Stomach (tissue), 4 donors: ENCODE data around the gene THEMIS.

Experiments
- CTCF ChIP-seq, 7 experiments: fragments of 450-650 bp in 4 of 7; fragments of 200-600 bp in 3 of 7; sonication (generic) in 3 of 7; IDR thresholded peaks; one replicate each; pipeline ENCODE4 v1.5.1; 2016 to 2019; ENCODE audit warnings: antibody characterized with exemption in 7 of 7, control low read depth in 2 of 7, mild to moderate bottlenecking in 1 of 7
- EP300 ChIP-seq: sonication (generic); formaldehyde crosslinking; IDR thresholded peaks from one replicate; pipeline ENCODE4 v1.6.1; 2017; ENCODE audit warnings: antibody characterized with exemption

- TF ChIP-seq EP300 (no peak), CTCF (IDR thresholded peaks at IDR 0.05) (no peak)
Measured at GRCh38 chr6:127784468-127784867, 116.4 kb downstream of the THEMIS start.
